ENCODE data around the gene EWSR1. TPM values are rescaled to one million over a fixed set of nuclear protein-coding genes. Genes with fewer than 3 reads are reported as not detected.

The EWSR1 gene
- total and polyA plus RNA-seq, 2 of the 4 experiments (the other 2 are of a cell fraction): 243 to 518 TPM

DNA sequence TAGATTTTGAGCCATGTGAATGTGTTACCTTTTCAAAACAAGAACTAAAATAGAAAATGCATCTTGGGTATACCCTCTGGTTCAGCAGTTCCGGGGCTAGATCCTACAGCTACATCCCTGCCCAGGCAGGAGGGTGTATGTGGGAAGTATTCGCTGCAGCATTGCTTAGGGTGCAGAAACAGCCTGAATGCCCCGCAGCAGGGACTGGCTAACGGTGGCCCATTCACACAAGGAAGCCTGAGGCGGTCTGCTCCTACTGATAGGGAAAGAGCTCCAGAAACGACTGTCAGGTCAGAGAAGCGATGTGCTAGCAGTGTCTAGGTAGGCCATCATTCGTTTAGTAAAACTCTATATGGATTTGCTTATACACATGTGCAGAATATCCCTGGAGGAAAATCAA, 57.3 kb downstream of the EWSR1 start:
- no peak overlapping the region for H2BK20ac ChIP-seq (ENCODE audit: low read depth, low read length)
- no peak overlapping the region for H3K14ac ChIP-seq (replicated peaks; ENCODE audit: low read depth, low read length)
- ChIA-PET POLR2A (ENCODE audit: unreplicated experiment) (no interaction called here), CTCF (no interaction called here)
- H4K5ac ChIP-seq (ENCODE audit: low read depth, low read length): no peak overlapping the region
- H4K8ac ChIP-seq (ENCODE audit: low read depth in 2 of 2, low read length in 2 of 2): no peak overlapping the region
- no peak overlapping the region for H2BK5ac ChIP-seq (ENCODE audit: low read depth, low read length, poor library complexity, severe bottlenecking)
- H3K36me3 ChIP-seq (ENCODE audit: control insufficient read depth, insufficient read depth, low read length): peaks cover 26% of the 10 kb centered on the region
- H3K4me2 ChIP-seq (ENCODE audit: low read depth, low read length): no peak overlapping the region
- no peaks in the 10 kb centered on the region for H3K27me3 ChIP-seq (ENCODE audit: control insufficient read depth, insufficient read depth, low read length)
- H2AK9ac ChIP-seq (replicated peaks; ENCODE audit: low read depth, low read length, poor library complexity): no peak overlapping the region
- no peaks in the 10 kb centered on the region for H3K79me1 ChIP-seq (ENCODE audit: low read depth in 1 of 2, low read length in 2 of 2)
- H2AK5ac ChIP-seq (ENCODE audit: low read depth, low read length): no peak overlapping the region
- H3K18ac ChIP-seq (ENCODE audit: low read depth, low read length): no peak overlapping the region
- no peaks in the 10 kb centered on the region for H4K20me1 ChIP-seq (ENCODE audit: insufficient read depth, low read length)
- H2AFZ ChIP-seq (replicated peaks; ENCODE audit: low read length, poor library complexity): no peak overlapping the region
- H2BK120ac ChIP-seq (ENCODE audit: low read depth, low read length): no peak overlapping the region
- WGBS, 2 experiments (ENCODE audit: extremely low coverage in 2 of 2, insufficient read length in 1 of 2): 80% methylated on average over 8 of the region's 8 CpGs; no CpG with 5 or more reads in 1 of the 2 experiments
- H4K91ac ChIP-seq (ENCODE audit: insufficient read depth, low read depth, low read length): no peak overlapping the region
- no peak overlapping the region for H3K27ac ChIP-seq (ENCODE audit: insufficient read depth, low read length)
- H3K9ac ChIP-seq (ENCODE audit: low read depth, low read length): no peak overlapping the region
- no peak overlapping the region for H3K4ac ChIP-seq (ENCODE audit: low read depth, low read length)
- DNase-seq (no peak), ATAC-seq (ENCODE audit: low read depth) (no peak)
- dilution Hi-C loops (cut with HindIII; ENCODE audit: low sequenced_read_pairs, unreplicated experiment) (no loop called here), in situ Hi-C loops (cut with MboI; ENCODE audit: low sequenced_read_pairs) (no loop called here), intact Hi-C loops (cut with micrococcal nuclease) (no loop called here)
- no peak overlapping the region for H2BK15ac ChIP-seq (ENCODE audit: low read depth, low read length)
- H3K4me1 ChIP-seq (ENCODE audit: control insufficient read depth, insufficient read depth, low read length): no peaks in the 10 kb centered on the region
- TF ChIP-seq, protein P1, sequence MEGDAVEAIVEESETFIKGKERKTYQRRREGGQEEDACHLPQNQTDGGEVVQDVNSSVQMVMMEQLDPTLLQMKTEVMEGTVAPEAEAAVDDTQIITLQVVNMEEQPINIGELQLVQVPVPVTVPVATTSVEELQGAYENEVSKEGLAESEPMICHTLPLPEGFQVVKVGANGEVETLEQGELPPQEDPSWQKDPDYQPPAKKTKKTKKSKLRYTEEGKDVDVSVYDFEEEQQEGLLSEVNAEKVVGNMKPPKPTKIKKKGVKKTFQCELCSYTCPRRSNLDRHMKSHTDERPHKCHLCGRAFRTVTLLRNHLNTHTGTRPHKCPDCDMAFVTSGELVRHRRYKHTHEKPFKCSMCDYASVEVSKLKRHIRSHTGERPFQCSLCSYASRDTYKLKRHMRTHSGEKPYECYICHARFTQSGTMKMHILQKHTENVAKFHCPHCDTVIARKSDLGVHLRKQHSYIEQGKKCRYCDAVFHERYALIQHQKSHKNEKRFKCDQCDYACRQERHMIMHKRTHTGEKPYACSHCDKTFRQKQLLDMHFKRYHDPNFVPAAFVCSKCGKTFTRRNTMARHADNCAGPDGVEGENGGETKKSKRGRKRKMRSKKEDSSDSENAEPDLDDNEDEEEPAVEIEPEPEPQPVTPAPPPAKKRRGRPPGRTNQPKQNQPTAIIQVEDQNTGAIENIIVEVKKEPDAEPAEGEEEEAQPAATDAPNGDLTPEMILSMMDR (conservative IDR thresholded peaks at IDR 0.05; ENCODE audit: low read depth, low read length): no peak
- TF ChIP-seq RCOR1 (IDR thresholded peaks at IDR 0.05; ENCODE audit: insufficient replicate concordance, low read length) (no peak), FOS (IDR thresholded peaks at IDR 0.05; ENCODE audit: low read depth, low read length) (no peak), CEBPB (IDR thresholded peaks at IDR 0.05; ENCODE audit: low read depth, low read length) (no peak), RAD21 (IDR thresholded peaks at IDR 0.05; ENCODE audit: low read length) (no peak), CHD1 (IDR thresholded peaks at IDR 0.05; ENCODE audit: low read depth, low read length) (no peak), MXI1 (IDR thresholded peaks at IDR 0.05; ENCODE audit: borderline replicate concordance, low read depth, low read length) (no peak), SMC3 (IDR thresholded peaks at IDR 0.05; ENCODE audit: low read depth, low read length) (no peak), MAZ (IDR thresholded peaks at IDR 0.05; ENCODE audit: borderline replicate concordance, low read depth, low read length) (no peak), NFE2L2 (IDR thresholded peaks at IDR 0.05; ENCODE audit: low read depth, low read length) (no peak), MAFK (IDR thresholded peaks at IDR 0.05; ENCODE audit: low read depth, low read length) (no peak), BHLHE40 (IDR thresholded peaks at IDR 0.05; ENCODE audit: low read depth, low read length) (no peak), POLR2A (IDR thresholded peaks at IDR 0.05; ENCODE audit: low read depth, low read length) (no peak), RFX5 (IDR thresholded peaks at IDR 0.05; ENCODE audit: low read depth, low read length) (no peak)
- TF ChIP-seq, protein P2, sequence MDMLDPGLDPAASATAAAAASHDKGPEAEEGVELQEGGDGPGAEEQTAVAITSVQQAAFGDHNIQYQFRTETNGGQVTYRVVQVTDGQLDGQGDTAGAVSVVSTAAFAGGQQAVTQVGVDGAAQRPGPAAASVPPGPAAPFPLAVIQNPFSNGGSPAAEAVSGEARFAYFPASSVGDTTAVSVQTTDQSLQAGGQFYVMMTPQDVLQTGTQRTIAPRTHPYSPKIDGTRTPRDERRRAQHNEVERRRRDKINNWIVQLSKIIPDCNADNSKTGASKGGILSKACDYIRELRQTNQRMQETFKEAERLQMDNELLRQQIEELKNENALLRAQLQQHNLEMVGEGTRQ (IDR thresholded peaks at IDR 0.05; ENCODE audit: low read depth, low read length): no peak
- TF ChIP-seq, protein P3, sequence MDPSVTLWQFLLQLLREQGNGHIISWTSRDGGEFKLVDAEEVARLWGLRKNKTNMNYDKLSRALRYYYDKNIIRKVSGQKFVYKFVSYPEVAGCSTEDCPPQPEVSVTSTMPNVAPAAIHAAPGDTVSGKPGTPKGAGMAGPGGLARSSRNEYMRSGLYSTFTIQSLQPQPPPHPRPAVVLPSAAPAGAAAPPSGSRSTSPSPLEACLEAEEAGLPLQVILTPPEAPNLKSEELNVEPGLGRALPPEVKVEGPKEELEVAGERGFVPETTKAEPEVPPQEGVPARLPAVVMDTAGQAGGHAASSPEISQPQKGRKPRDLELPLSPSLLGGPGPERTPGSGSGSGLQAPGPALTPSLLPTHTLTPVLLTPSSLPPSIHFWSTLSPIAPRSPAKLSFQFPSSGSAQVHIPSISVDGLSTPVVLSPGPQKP (IDR thresholded peaks at IDR 0.05; ENCODE audit: borderline replicate concordance, low read depth, low read length): no peak
- no peak overlapping the region for H3K56ac ChIP-seq (ENCODE audit: extremely low read depth, insufficient read depth, low read length)
- H3K23ac ChIP-seq (ENCODE audit: low read depth, low read length): no peak overlapping the region
- no peaks in the 10 kb centered on the region for H3K9me3 ChIP-seq (ENCODE audit: control insufficient read depth, insufficient read depth, low read length)
- no peak overlapping the region for H3K4me3 ChIP-seq (ENCODE audit: insufficient read depth, low read depth, low read length)
- no TSS peak for BruUV-seq (replicated peaks)
- no peaks in the 10 kb centered on the region for H3K9me1 ChIP-seq (ENCODE audit: insufficient read depth, low read length)

All from IMR-90 (cell line).